GM20000 (cell line): ENCODE measurements around the gene MICAL1.

Experiments
- DNase-seq: peaks from one replicate; pipeline ENCODE4 v3.0.0; 2012; ENCODE audit warnings: low spot score
- CTCF ChIP-seq: IDR thresholded peaks from 2 replicates; pipeline ENCODE4 v1.5.1; 2012; ENCODE audit warnings: mild to moderate bottlenecking, control low read depth; ENCODE audit errors: extremely low read depth, missing control alignments

Gene MICAL1

GRCh38 chr6:109451376-109451775, 4.2 kb downstream of the MICAL1 start:
- DNase-seq: no peak
- TF ChIP-seq CTCF: no peak

- no peak for DNase-seq
- TF ChIP-seq CTCF: no peak
Observed at GRCh38 chr6:109450801-109451200, 4.8 kb downstream of the MICAL1 start.

GRCh38 chr6:109449795-109450673, 5.5 kb downstream of the MICAL1 start:
- no peak for TF ChIP-seq CTCF
- DNase-seq: no peak

- no peak for TF ChIP-seq CTCF
- no peak for DNase-seq
Observed at GRCh38 chr6:109449064-109449794, 6.3 kb downstream of the MICAL1 start.

GRCh38 chr6:109448615-109449014, 7.0 kb downstream of the MICAL1 start:
- TF ChIP-seq CTCF: no peak

GRCh38 chr6:109447878-109448555, 7.6 kb downstream of the MICAL1 start:
- no peak for TF ChIP-seq CTCF
- DNase-seq: no peak

More at GRCh38 chr6:109448615-109449014, 7.0 kb downstream of the MICAL1 start:
- DNase-seq: no peak
